HepG2 (cell line): ENCODE measurements around the gene LBX2. TPM values are rescaled to one million over a fixed set of nuclear protein-coding genes. Genes with fewer than 3 reads are reported as not detected.

ENCODE experiments used
- ADNP ChIP-seq: sonication (generic); formaldehyde crosslinking; IDR thresholded peaks from 2 replicates; pipeline ENCODE4 v1.4.0; 2020; ENCODE audit warnings: missing genetic modification reagents
- BCL3 ChIP-seq: sonication (generic); formaldehyde crosslinking; IDR thresholded peaks from 2 replicates; pipeline ENCODE4 v1.5.1; 2020; ENCODE audit warnings: mild to moderate bottlenecking, missing genetic modification reagents, moderate library complexity
- DMTF1 ChIP-seq: sonication (generic); formaldehyde crosslinking; IDR thresholded peaks from 2 replicates; pipeline ENCODE4 v1.4.0; 2020; ENCODE audit warnings: mild to moderate bottlenecking, missing genetic modification reagents
- NR2F1 ChIP-seq, 2 experiments: fragments of 450-650 bp in 1 of 2; formaldehyde crosslinking in 1 of 2; IDR thresholded peaks; 2 replicates each; pipeline versions ENCODE4 v1.5.0 to v1.6.1; 2016 to 2020; ENCODE audit warnings: mild to moderate bottlenecking in 1 of 2, missing compliant biosample characterization in 1 of 2, missing genetic modification reagents in 1 of 2, moderate library complexity in 1 of 2
- PITX1 ChIP-seq: sonication (generic); formaldehyde crosslinking; IDR thresholded peaks from 2 replicates; pipeline ENCODE4 v1.5.1; 2020; ENCODE audit warnings: mild to moderate bottlenecking, missing genetic modification reagents
- SCMH1 ChIP-seq: sonication (generic); formaldehyde crosslinking; IDR thresholded peaks from 2 replicates; pipeline ENCODE4 v1.9.0; 2021; ENCODE audit warnings: missing genetic modification reagents, mild to moderate bottlenecking, borderline replicate concordance
- SIN3A ChIP-seq: IDR thresholded peaks from 2 replicates; pipeline ENCODE4 v1.6.1; 2011; ENCODE audit warnings: low read depth, mild to moderate bottlenecking, control low read depth, low read length, borderline replicate concordance
- SNAPC4 ChIP-seq: sonication (generic); formaldehyde crosslinking; IDR thresholded peaks from 2 replicates; pipeline ENCODE4 v1.4.0; 2020; ENCODE audit warnings: mild to moderate bottlenecking, missing genetic modification reagents
- SP2 ChIP-seq: sonication (generic); formaldehyde crosslinking; IDR thresholded peaks from 2 replicates; pipeline ENCODE4 v1.5.1; 2020; ENCODE audit warnings: mild to moderate bottlenecking, missing genetic modification reagents
- TOPORS ChIP-seq: sonication (generic); formaldehyde crosslinking; IDR thresholded peaks from 2 replicates; pipeline ENCODE4 v1.8.0; 2023; ENCODE audit warnings: mild to moderate bottlenecking, missing genetic modification reagents
- ZNF335 ChIP-seq: sonication (generic); formaldehyde crosslinking; IDR thresholded peaks from 2 replicates; pipeline ENCODE4 v1.4.0; 2020; ENCODE audit warnings: missing genetic modification reagents
- ZNF550 ChIP-seq: sonication (generic); formaldehyde crosslinking; IDR thresholded peaks from 2 replicates; pipeline ENCODE4 v1.4.0; 2020; ENCODE audit warnings: mild to moderate bottlenecking, missing genetic modification reagents, borderline replicate concordance
- ZNF557 ChIP-seq: sonication (generic); formaldehyde crosslinking; IDR thresholded peaks from 2 replicates; pipeline ENCODE4 v1.4.0; 2020; ENCODE audit warnings: missing genetic modification reagents
- ZNF749 ChIP-seq: sonication (generic); formaldehyde crosslinking; IDR thresholded peaks from 2 replicates; pipeline ENCODE4 v1.8.0; 2022; ENCODE audit warnings: mild to moderate bottlenecking, missing genetic modification reagents, moderate library complexity, borderline replicate concordance
- ZNF816 ChIP-seq: sonication (generic); formaldehyde crosslinking; IDR thresholded peaks from 2 replicates; pipeline ENCODE4 v1.8.0; 2022; ENCODE audit warnings: missing genetic modification reagents, mild to moderate bottlenecking, borderline replicate concordance
- polyA plus RNA-seq, 8 experiments: library from polyadenylated mRNA; depleted of rRNA in 3 of 8; stranded (reverse) in 7 of 8; unstranded in 1 of 8; fragments of >200 nt; fragmentation: Illumina TruSeq in 4 of 8; extraction: Trizol in 4 of 8; gene quantifications; 2 replicates each; pipeline versions ENCODE4 v1.2.1 to v1.2.3, GENCODE V29; 2011 to 2016; ENCODE audit warnings: low read depth in 4 of 8, missing spikeins in 1 of 8, mixed read lengths in 1 of 8; ENCODE audit not compliant: insufficient read depth in 1 of 8
- total RNA-seq, 5 experiments: library from RNA; depleted of rRNA; stranded (reverse); fragments of >200 nt; fragmentation: Illumina TruSeq; extraction: Trizol; gene quantifications; 2 replicates each; pipeline ENCODE4 v1.2.3, GENCODE V29; 2016; ENCODE audit warnings: low read depth in 1 of 5
- TF ChIP-seq, protein P1 (sequence below): sonication (generic); formaldehyde crosslinking; IDR thresholded peaks from 2 replicates; pipeline ENCODE4 v1.4.0; 2020; ENCODE audit warnings: missing genetic modification reagents, mild to moderate bottlenecking, borderline replicate concordance
- TF ChIP-seq, protein P2 (sequence below): sonication (generic); formaldehyde crosslinking; IDR thresholded peaks from 2 replicates; pipeline ENCODE4 v1.4.0; 2020; ENCODE audit warnings: missing genetic modification reagents

Gene LBX2
- total and polyA plus RNA-seq, 2 of the 13 experiments (the other 11 are each of a cell fraction or from before 2014, with no cell fraction given) = 6.4 to 8.1 TPM

GRCh38 chr2:74502147-74502719 is 2.8 kb upstream of the LBX2 start (continued):
- no peak for TF ChIP-seq DMTF1 (CRISPR knock-in tag)
- TF ChIP-seq SCMH1 = no peak
- TF ChIP-seq ZNF749 (CRISPR knock-in tag) = 0 out of 2 replicates have a peak, but pooled peaks have one; percentile 12
- TF ChIP-seq, protein P1, sequence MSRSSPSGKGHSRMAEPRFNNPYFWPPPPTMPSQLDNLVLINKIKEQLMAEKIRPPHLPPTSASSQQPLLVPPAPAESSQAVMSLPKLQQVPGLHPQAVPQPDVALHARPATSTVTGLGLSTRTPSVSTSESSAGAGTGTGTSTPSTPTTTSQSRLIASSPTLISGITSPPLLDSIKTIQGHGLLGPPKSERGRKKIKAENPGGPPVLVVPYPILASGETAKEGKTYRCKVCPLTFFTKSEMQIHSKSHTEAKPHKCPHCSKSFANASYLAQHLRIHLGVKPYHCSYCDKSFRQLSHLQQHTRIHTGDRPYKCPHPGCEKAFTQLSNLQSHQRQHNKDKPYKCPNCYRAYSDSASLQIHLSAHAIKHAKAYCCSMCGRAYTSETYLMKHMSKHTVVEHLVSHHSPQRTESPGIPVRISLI (CRISPR knock-in tag) = 0 out of 2 replicates have a peak, but pooled peaks have one; percentile 10
- TF ChIP-seq, protein P2, sequence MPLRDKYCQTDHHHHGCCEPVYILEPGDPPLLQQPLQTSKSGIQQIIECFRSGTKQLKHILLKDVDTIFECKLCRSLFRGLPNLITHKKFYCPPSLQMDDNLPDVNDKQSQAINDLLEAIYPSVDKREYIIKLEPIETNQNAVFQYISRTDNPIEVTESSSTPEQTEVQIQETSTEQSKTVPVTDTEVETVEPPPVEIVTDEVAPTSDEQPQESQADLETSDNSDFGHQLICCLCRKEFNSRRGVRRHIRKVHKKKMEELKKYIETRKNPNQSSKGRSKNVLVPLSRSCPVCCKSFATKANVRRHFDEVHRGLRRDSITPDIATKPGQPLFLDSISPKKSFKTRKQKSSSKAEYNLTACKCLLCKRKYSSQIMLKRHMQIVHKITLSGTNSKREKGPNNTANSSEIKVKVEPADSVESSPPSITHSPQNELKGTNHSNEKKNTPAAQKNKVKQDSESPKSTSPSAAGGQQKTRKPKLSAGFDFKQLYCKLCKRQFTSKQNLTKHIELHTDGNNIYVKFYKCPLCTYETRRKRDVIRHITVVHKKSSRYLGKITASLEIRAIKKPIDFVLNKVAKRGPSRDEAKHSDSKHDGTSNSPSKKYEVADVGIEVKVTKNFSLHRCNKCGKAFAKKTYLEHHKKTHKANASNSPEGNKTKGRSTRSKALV (CRISPR knock-in tag) = no peak
- 0 out of 2 replicates have a peak, but pooled peaks have one; percentile 19 for TF ChIP-seq TOPORS (CRISPR knock-in tag)
- TF ChIP-seq ZNF557 (CRISPR knock-in tag) = peak; percentile 72; the same call in 1 of the 2 replicates
- TF ChIP-seq SNAPC4 (CRISPR knock-in tag) = no peak; the same call in 1 of the 2 replicates
- TF ChIP-seq PITX1 = peak; percentile 62; the same call in 1 of the 2 replicates
- no peak for TF ChIP-seq ZNF816 (CRISPR knock-in tag)
- no peak for TF ChIP-seq ADNP (CRISPR knock-in tag)
- TF ChIP-seq ZNF335 (CRISPR knock-in tag) = no peak
- peak; percentile 78; the same call in 1 of the 2 replicates for TF ChIP-seq SIN3A
- TF ChIP-seq ZNF550 (CRISPR knock-in tag) = no peak
- no peak for TF ChIP-seq SP2 (CRISPR knock-in tag)
- peak; percentile 81 to 92 for TF ChIP-seq NR2F1 (CRISPR knock-in tag; IDR thresholded peaks at IDR 0.05)
- TF ChIP-seq BCL3 (CRISPR knock-in tag) = 0 out of 2 replicates have a peak, but pooled peaks have one; percentile 21
